Heart left ventricle (tissue), 13 donors: Measurements from ENCODE around the gene GLYAT.

Source experiments
- POLR2A ChIP-seq, 2 donors: fragments of 450-650 bp; IDR thresholded peaks; one replicate each; pipeline ENCODE4 v1.6.1; 2017; ENCODE audit warnings: antibody characterized with exemption in 2 of 2, mild to moderate bottlenecking in 2 of 2, moderate library complexity in 2 of 2
- TF ChIP-seq, protein P1 (sequence below), 12 donors: fragments of 200-600 bp; sonication (generic) in 4 of 12; IDR thresholded peaks; one replicate each; pipeline versions ENCODE4 v1.5.0 to v1.8.0; 2018 to 2022; ENCODE audit warnings: antibody characterized with exemption in 12 of 12, mild to moderate bottlenecking in 5 of 12
- donor health status: ischemic (EF 13 %, LVEDD 7.1; RV severe dilation, severe dysfunction).
- donor health status: DM: no; HTN: yes; CAD: no.
- donor health status: DM: no; HTN: no; CAD: no.
- donor health status: ischemic (EF 25% LVEDD 6.9; RV normal size, moderate dysfunction).
- donor health status: ischemic (EF 25% LVEDD 5.7; RV mildly dilated, moderate dysfunction).
- donor health status: ischemic (EF 35%, LVEDD 5.7; RV mildly dilated, moderate dysfunction).
- donor health status: nonischemic (EF 11% LVEDD 7.7; RV severe dilation, severe dysfunction).
- donor health status: DM: yes; HTN: yes; CAD: no.
- donor health status: PGD.
- donor health status: ischemic (EF 29% LVEDD 5.4; RV normal size, mild dysfunction).
- donor health status: nonischemic (EF 23%, LVEDD 6.1; RV moderate dilation, normal function).

DNA sequence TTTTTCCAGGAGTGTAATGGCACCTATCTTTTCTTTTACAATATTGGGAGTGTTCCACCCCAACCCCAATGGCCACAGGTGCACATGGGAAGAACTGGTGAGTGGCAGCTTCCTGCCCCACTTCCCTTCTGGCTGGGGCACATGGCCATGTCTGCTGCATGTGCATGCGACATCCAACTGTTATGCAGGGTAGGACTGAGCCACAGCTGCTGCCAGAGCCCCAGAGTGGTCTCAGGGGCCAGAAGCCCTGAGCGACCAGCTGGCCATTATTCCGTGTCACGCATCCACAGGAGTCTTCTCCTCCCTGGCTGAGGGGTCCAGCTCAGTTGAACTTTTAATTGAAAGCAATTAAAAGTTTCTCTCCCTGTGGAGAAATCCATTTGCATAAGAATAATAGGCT lies 8.7 kb upstream of the GLYAT start:
- no peak for TF ChIP-seq POLR2A (IDR thresholded peaks at IDR 0.05)
- TF ChIP-seq, protein P1, sequence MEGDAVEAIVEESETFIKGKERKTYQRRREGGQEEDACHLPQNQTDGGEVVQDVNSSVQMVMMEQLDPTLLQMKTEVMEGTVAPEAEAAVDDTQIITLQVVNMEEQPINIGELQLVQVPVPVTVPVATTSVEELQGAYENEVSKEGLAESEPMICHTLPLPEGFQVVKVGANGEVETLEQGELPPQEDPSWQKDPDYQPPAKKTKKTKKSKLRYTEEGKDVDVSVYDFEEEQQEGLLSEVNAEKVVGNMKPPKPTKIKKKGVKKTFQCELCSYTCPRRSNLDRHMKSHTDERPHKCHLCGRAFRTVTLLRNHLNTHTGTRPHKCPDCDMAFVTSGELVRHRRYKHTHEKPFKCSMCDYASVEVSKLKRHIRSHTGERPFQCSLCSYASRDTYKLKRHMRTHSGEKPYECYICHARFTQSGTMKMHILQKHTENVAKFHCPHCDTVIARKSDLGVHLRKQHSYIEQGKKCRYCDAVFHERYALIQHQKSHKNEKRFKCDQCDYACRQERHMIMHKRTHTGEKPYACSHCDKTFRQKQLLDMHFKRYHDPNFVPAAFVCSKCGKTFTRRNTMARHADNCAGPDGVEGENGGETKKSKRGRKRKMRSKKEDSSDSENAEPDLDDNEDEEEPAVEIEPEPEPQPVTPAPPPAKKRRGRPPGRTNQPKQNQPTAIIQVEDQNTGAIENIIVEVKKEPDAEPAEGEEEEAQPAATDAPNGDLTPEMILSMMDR (IDR thresholded peaks at IDR 0.05) = no peak
